Esophagus squamous epithelium (tissue), 5 donors: ENCODE measurements around the gene TFAP2A. TPM values are rescaled to one million over a fixed set of nuclear protein-coding genes. Genes with fewer than 3 reads are reported as not detected.

ENCODE experiments used
- DNase-seq: peaks from one replicate; lab custom pipeline; 2025; lab: John Stamatoyannopoulos, UW
- H3K27ac ChIP-seq, 4 donors: fragments of 200-600 bp; sonication (generic); one replicate each; pipeline ENCODE4 v1.5.1; 2016 to 2019; ENCODE audit warnings: mild to moderate bottlenecking in 1 of 4
- H3K27me3 ChIP-seq, 4 donors: fragments of 200-600 bp; sonication (generic); 1 replicate in 3 of 4; 2 replicates in 1 of 4; pipeline versions ENCODE4 v1.5.1 to v1.6.0; 2017 to 2021; ENCODE audit warnings: antibody characterized with exemption in 1 of 4
- H3K36me3 ChIP-seq, 3 donors: fragments of 200-600 bp; sonication (generic); one replicate each; pipeline ENCODE4 v1.5.1; 2016 to 2019
- H3K4me1 ChIP-seq, 3 donors: fragments of 200-600 bp; sonication (generic); one replicate each; pipeline ENCODE4 v1.5.1; 2017 to 2019
- H3K4me3 ChIP-seq, 4 donors: fragments of 200-600 bp; sonication (generic); 1 replicate in 3 of 4; 2 replicates in 1 of 4; pipeline ENCODE4 v1.5.1; 2016 to 2019; ENCODE audit warnings: mild to moderate bottlenecking in 2 of 4, moderate library complexity in 1 of 4
- H3K9me3 ChIP-seq, 3 donors: fragments of 200-600 bp; sonication (generic); one replicate each; pipeline ENCODE4 v1.5.1; 2016 to 2019
- POLR2A ChIP-seq, 4 donors: fragments of 450-650 bp; IDR thresholded peaks; one replicate each; pipeline ENCODE4 v1.6.1; 2017; ENCODE audit warnings: antibody characterized with exemption in 4 of 4, mild to moderate bottlenecking in 4 of 4, moderate library complexity in 3 of 4
- WGBS, 2 donors: methylation state at CpG; one replicate each; pipeline ENCODE4 v1.1.5; 2018; 5-methylcytosine and 5-hydroxymethylcytosine counted together
- intact Hi-C: fragments of 100-400 bp; cut with DNase I; formaldehyde crosslinking; loops from one replicate; pipeline ENCODE4 v1.15.0; 2022
- total RNA-seq, 4 donors: library from RNA; depleted of rRNA; stranded (reverse); fragments of >200 nt; gene quantifications; one replicate each; pipeline ENCODE4 v1.1.0, GENCODE V29; 2016
- TF ChIP-seq, protein P1 (sequence below), 6 experiments: fragments of 450-650 bp in 4 of 6; fragments of 200-600 bp in 2 of 6; sonication (generic) in 2 of 6; IDR thresholded peaks; one replicate each; pipeline ENCODE4 v1.5.1; 2016 to 2019; ENCODE audit warnings: antibody characterized with exemption in 6 of 6, mild to moderate bottlenecking in 4 of 6, moderate library complexity in 4 of 6
- donor health status: DM: yes; HTN: yes; CAD: no.

TFAP2A gene
- total RNA-seq, 4 donors from 2014 or later: 11.6 to 39.1 (median 29.9) TPM

DNA sequence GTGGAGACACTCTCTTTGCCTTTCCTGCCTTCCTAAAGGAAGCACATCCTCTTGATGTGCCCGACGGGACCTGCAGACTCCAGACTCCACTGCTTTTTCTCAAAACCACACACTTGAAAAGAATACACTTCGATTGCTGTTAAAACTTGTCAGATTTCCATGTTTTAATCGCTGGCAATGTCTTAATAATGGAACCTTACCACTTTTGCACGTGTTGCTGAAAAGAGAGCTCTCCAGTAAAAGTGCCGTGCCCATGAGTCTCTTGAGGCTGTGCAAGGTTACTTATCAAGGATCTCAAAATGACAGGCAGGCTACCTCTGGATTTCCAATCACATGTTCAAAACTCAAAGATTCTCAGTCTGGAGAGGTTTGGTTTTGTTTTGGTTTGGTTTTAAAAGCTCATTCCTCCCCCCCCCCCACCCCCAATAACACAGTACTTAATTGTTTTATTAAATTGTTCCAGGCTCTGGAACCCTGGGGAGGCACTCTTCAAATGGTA, 12.0 kb upstream of the TFAP2A start:
- peaks cover 0 to 68% (median 0%) of the 10 kb centered on the region in 4 donors for H3K27me3 ChIP-seq
- 7 to 13% methylated on average over 6 of the region's 6 CpGs for WGBS, 2 donors
- DNase-seq: no peak
- no peaks in the 10 kb centered on the region for H3K36me3 ChIP-seq
- H3K9me3 ChIP-seq: no peaks in the 10 kb centered on the region
- intact Hi-C loops: no loop called here
- peaks cover 5 to 80% (median 6%) of the 10 kb centered on the region in 3 donors for H3K4me1 ChIP-seq
- TF ChIP-seq, protein P1, sequence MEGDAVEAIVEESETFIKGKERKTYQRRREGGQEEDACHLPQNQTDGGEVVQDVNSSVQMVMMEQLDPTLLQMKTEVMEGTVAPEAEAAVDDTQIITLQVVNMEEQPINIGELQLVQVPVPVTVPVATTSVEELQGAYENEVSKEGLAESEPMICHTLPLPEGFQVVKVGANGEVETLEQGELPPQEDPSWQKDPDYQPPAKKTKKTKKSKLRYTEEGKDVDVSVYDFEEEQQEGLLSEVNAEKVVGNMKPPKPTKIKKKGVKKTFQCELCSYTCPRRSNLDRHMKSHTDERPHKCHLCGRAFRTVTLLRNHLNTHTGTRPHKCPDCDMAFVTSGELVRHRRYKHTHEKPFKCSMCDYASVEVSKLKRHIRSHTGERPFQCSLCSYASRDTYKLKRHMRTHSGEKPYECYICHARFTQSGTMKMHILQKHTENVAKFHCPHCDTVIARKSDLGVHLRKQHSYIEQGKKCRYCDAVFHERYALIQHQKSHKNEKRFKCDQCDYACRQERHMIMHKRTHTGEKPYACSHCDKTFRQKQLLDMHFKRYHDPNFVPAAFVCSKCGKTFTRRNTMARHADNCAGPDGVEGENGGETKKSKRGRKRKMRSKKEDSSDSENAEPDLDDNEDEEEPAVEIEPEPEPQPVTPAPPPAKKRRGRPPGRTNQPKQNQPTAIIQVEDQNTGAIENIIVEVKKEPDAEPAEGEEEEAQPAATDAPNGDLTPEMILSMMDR (IDR thresholded peaks at IDR 0.05): no peak
- TF ChIP-seq POLR2A (IDR thresholded peaks at IDR 0.05): no peak
- peak overlapping the region; percentile 30 to 59 (median 53) for H3K4me3 ChIP-seq
- peak overlapping the region; percentile 8 to 75 (median 64) for H3K27ac ChIP-seq

DNA sequence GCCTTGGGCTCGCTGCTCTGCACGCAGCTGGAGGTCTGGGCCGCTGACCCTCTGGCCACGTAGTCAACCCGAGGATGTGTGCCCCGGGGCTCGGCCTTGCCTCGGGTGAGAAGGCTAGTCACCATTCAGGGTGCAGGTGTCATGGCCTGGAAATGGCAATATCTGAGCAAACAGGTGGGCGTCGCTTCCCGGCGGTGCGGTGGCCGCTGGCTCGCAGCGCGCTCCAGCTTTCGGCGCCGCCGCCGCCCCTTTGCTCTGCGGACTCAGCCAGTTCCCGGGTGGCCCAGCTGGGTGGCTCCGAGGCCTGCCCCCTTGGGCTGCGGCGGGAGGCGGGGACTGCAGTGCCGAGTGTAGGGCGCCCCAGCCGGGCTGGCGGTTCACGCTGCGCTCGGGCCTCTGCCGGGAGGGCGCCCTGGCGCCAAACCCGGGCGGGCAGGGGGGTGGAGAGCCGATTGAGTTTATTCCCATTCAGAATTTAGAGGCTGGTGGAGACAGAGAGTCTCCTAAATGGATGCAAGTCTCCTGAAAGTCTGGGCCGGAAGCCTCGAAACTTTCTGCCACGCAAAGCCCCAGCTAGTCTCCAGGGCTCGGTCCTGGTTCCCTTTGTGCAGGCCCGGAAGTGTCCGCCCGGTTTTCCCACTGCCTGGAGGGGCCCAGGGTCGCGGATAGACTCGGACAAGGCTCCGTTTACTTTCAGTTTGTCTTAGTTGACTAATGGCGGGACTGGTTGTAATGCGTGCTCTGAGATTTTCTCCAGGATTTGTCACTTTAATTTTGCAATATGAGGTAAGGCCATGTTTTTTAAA, 11.3 kb upstream of the TFAP2A start:
- H3K27me3 ChIP-seq: peaks cover 0 to 75% (median 2%) of the 10 kb centered on the region in 4 donors
- H3K4me3 ChIP-seq: peak overlapping the region; percentile 30 to 59 (median 53)
- DNase-seq: no peak
- H3K27ac ChIP-seq: peak overlapping the region; percentile 8 to 75 (median 64)
- peaks cover under 1 to 73% (median 5%) of the 10 kb centered on the region in 3 donors for H3K4me1 ChIP-seq
- TF ChIP-seq, protein P1 (IDR thresholded peaks at IDR 0.05): peak in 1 of 6 experiments; percentile 18
- peak in 2 of 4 donors; percentile 20 to 35 for TF ChIP-seq POLR2A (IDR thresholded peaks at IDR 0.05)
- H3K9me3 ChIP-seq: no peaks in the 10 kb centered on the region
- 0 to 3% methylated on average over 6 to 12 of the region's 54 CpGs for WGBS, 2 donors
- intact Hi-C loops: no loop called here
- no peaks in the 10 kb centered on the region for H3K36me3 ChIP-seq

DNA sequence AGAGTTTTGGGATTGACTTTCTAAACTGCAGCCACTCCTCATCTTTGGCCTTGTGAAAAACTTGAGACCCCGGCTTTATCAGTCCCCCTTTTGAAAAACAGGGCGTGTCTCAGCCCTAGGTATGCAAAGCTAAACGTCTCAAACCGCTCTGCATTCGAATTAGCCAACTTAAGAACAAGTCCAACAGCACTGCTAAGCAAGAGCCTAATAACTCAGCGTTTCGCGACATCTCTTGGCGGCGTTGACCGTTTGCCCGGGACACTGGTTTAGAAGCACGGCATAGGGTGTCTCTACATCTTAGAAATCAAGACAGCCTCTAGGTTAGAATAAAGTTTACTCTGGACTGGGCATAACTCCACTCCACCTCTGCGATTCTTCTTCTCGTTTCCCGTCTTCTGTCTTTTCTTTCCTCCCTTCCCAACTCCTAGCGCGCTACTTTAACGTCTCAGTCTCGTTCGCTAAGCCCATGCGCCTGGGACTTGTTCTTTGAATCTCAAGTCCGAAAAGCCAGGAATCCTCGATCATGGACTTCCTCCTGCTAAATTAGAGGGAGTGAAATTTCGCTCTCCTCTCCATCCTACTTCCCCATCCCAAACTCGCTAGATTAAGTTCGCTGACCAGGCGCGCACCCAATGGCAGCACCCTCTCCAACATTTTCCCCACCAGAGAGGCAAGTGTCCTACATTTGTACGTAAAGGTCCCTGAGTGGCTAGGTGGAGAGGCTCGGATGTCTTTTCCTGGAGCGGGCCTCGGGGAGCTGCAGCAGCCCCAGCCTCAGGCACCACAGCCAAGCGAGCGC, 10.5 kb upstream of the TFAP2A start:
- intact Hi-C loops: no loop called here
- WGBS, 2 donors: 55 to 59% methylated on average over 29 of the region's 35 CpGs
- no peak for TF ChIP-seq POLR2A (IDR thresholded peaks at IDR 0.05)
- TF ChIP-seq, protein P1 (IDR thresholded peaks at IDR 0.05): no peak
- H3K36me3 ChIP-seq: no peaks in the 10 kb centered on the region
- H3K4me3 ChIP-seq: peak overlapping the region; percentile 30 to 59 (median 53)
- peaks cover 0 to 80% (median 4%) of the 10 kb centered on the region in 4 donors for H3K27me3 ChIP-seq
- H3K9me3 ChIP-seq: no peaks in the 10 kb centered on the region
- no peak for DNase-seq
- H3K27ac ChIP-seq: peak overlapping the region in 2 of 4 donors; percentile 8 to 56
- peaks cover 2 to 69% (median 5%) of the 10 kb centered on the region in 3 donors for H3K4me1 ChIP-seq

DNA sequence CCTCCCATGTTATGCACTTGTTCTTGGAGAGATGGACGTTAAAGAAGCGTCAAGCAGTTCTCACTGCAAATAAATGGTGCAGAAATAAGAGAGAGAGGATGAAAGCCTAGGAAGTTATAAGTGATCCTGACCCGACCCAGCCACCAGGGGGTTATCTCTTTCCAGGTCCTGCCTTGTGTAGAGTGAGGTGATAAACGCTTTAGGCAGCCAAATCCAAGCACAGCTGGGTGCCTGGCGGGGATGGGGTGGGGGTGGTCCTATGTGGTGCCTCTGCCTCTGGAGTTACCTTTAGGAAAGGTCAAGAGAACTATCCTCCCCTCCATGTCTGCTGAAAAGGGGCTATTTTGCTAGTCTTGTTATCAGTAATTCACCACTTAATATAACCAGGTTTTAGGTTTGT, 9.2 kb upstream of the TFAP2A start:
- TF ChIP-seq POLR2A (IDR thresholded peaks at IDR 0.05): no peak
- TF ChIP-seq, protein P1 (IDR thresholded peaks at IDR 0.05): peak in 1 of 6 experiments; percentile 27
- Histone ChIP-seq H3K27ac (no peak overlapping the region), H3K36me3 (no peaks in the 10 kb centered on the region), H3K27me3 (peaks cover 0 to 85% (median 8%) of the 10 kb centered on the region in 4 donors), H3K4me1 (peaks cover 2 to 69% (median 5%) of the 10 kb centered on the region in 3 donors), H3K9me3 (no peaks in the 10 kb centered on the region), H3K4me3 (no peak overlapping the region)
- no peak for DNase-seq
- WGBS, 2 donors: 0 to 28% methylated on average over 1 to 4 of the region's 5 CpGs
- intact Hi-C loops: no loop called here
